HEK293 (cell line): Measurements from ENCODE around the gene SLC47A2.

ENCODE experiments used
- CTCF ChIA-PET: fragments of 350-600 bp; formaldehyde crosslinking; extraction: SDS; loops from one replicate; lab custom pipeline; 2021; ENCODE audit warnings: antibody characterized with exemption; lab: Yijun Ruan, JAX
- POLR2A ChIA-PET: fragments of 300-600 bp; formaldehyde crosslinking; extraction: SDS; loops from one replicate; lab custom pipeline; 2020; ENCODE audit warnings: antibody characterized with exemption, inconsistent platforms; lab: Yijun Ruan, JAX
- H3K27ac ChIP-seq: fragments of 200-500 bp; sonication (Bioruptor generic); 2 replicates; pipeline ENCODE4 v1.5.1; 2014; ENCODE audit warnings: low read depth, low read length, control low read depth, inconsistent platforms; ENCODE audit errors: extremely low read depth
- H3K36me3 ChIP-seq, 2 experiments: fragments of 200-500 bp in 1 of 2; sonication (Bioruptor generic) in 1 of 2; 1 replicate in 1 of 2; 2 replicates in 1 of 2; pipeline ENCODE4 v1.5.1; 2014 to 2017; ENCODE audit warnings: inconsistent platforms in 2 of 2, low read length in 2 of 2; ENCODE audit not compliant: control insufficient read depth in 2 of 2, insufficient read depth in 1 of 2
- H3K4me1 ChIP-seq: fragments of 200-500 bp; sonication (Bioruptor generic); 2 replicates; pipeline ENCODE4 v1.5.1; 2014; ENCODE audit warnings: mild to moderate bottlenecking, low read length, inconsistent platforms; ENCODE audit not compliant: control insufficient read depth, insufficient read depth
- H3K4me3 ChIP-seq: 2 replicates; pipeline ENCODE4 v1.5.1; 2011; ENCODE audit warnings: low read depth, mild to moderate bottlenecking, control low read depth, low read length, moderate library complexity
- H3K9me3 ChIP-seq: fragments of 200-500 bp; sonication (Bioruptor generic); 2 replicates; pipeline ENCODE4 v1.5.1; 2014; ENCODE audit warnings: low read depth, low read length, inconsistent platforms; ENCODE audit not compliant: control insufficient read depth, insufficient read depth
- BCL11A ChIP-seq: fragments of 450-650 bp; formaldehyde crosslinking; IDR thresholded peaks from 2 replicates; pipeline ENCODE4 v1.5.1; 2016; ENCODE audit warnings: low read depth, missing biosample characterization, missing genetic modification characterization
- EGR2 ChIP-seq: fragments of 450-650 bp; formaldehyde crosslinking; IDR thresholded peaks from 2 replicates; pipeline ENCODE4 v1.5.1; 2016; ENCODE audit warnings: low read depth, missing biosample characterization, missing genetic modification characterization
- KLF1 ChIP-seq: fragments of 450-650 bp; formaldehyde crosslinking; IDR thresholded peaks from 2 replicates; pipeline ENCODE4 v1.5.1; 2016; ENCODE audit warnings: missing biosample characterization, missing genetic modification characterization
- SCRT2 ChIP-seq: fragments of 450-650 bp; formaldehyde crosslinking; IDR thresholded peaks from 2 replicates; pipeline ENCODE4 v1.5.1; 2016; ENCODE audit warnings: missing biosample characterization, missing genetic modification characterization
- TRIM28 ChIP-seq: IDR thresholded peaks from 2 replicates; pipeline ENCODE4 v1.6.1; 2011; ENCODE audit warnings: low read length, control low read depth, borderline replicate concordance
- ZNF155 ChIP-seq: fragments of 450-650 bp; formaldehyde crosslinking; IDR thresholded peaks from 2 replicates; pipeline ENCODE4 v1.5.1; 2016; ENCODE audit warnings: missing biosample characterization, missing genetic modification characterization
- ZNF24 ChIP-seq: fragments of 450-650 bp; formaldehyde crosslinking; IDR thresholded peaks from 2 replicates; pipeline ENCODE4 v1.5.1; 2016; ENCODE audit warnings: missing biosample characterization, missing genetic modification characterization
- ZNF266 ChIP-seq: fragments of 450-650 bp; formaldehyde crosslinking; IDR thresholded peaks from 2 replicates; pipeline ENCODE4 v1.5.1; 2016; ENCODE audit warnings: missing biosample characterization, missing genetic modification characterization, low read depth
- ZNF473 ChIP-seq: fragments of 450-650 bp; formaldehyde crosslinking; IDR thresholded peaks from 2 replicates; pipeline ENCODE4 v1.5.1; 2017; ENCODE audit warnings: missing biosample characterization, missing genetic modification characterization
- ZNF530 ChIP-seq: fragments of 450-650 bp; formaldehyde crosslinking; IDR thresholded peaks from 2 replicates; pipeline ENCODE4 v1.5.1; 2016; ENCODE audit warnings: low read depth, missing biosample characterization, missing genetic modification characterization
- ZNF670 ChIP-seq: fragments of 450-650 bp; formaldehyde crosslinking; IDR thresholded peaks from 2 replicates; pipeline ENCODE4 v1.5.1; 2016; ENCODE audit warnings: missing biosample characterization, missing genetic modification characterization, low read depth
- TF ChIP-seq, protein P1 (sequence below): fragments of 450-650 bp; formaldehyde crosslinking; IDR thresholded peaks from 2 replicates; pipeline ENCODE4 v1.5.1; 2016; ENCODE audit warnings: missing biosample characterization, missing genetic modification characterization
- TF ChIP-seq, protein P2 (sequence below): fragments of 450-650 bp; formaldehyde crosslinking; IDR thresholded peaks from 2 replicates; pipeline ENCODE4 v1.5.1; 2016; ENCODE audit warnings: missing biosample characterization, missing genetic modification characterization
- TF ChIP-seq, protein P3 (sequence below): fragments of 450-650 bp; formaldehyde crosslinking; IDR thresholded peaks from 2 replicates; pipeline ENCODE4 v1.5.1; 2017; ENCODE audit warnings: missing biosample characterization, missing genetic modification characterization
- TF ChIP-seq, protein P4 (sequence below): fragments of 450-650 bp; formaldehyde crosslinking; IDR thresholded peaks from 2 replicates; pipeline ENCODE4 v1.5.1; 2016; ENCODE audit warnings: missing biosample characterization, missing genetic modification characterization

Gene SLC47A2

DNA sequence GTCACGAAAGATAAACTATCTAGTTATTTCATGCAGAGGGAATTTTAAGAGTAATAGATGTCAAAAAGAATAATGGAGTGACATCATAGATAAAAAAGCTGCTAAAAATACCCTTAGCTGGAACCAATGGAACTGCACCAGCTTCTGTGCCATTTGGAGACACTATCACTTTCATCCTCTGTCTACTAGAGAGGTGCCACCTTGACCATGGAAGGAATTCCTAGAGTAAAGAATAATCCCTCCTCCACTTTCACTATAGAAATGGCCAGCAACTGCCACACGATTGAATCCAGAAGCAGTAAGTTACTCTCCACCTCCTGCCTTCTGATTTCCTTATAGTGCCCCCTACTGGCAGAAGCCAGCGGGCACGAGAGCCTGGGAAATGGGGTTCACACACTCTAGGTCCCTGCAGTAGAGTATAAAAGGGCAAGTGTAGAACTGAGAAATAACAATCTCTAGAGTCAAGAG is 70.6 kb downstream of the SLC47A2 start (continued):
- TF ChIP-seq TRIM28 = no peak
- TF ChIP-seq ZNF24 (tag by site-specific recombination) = no peak
- TF ChIP-seq, protein P1, sequence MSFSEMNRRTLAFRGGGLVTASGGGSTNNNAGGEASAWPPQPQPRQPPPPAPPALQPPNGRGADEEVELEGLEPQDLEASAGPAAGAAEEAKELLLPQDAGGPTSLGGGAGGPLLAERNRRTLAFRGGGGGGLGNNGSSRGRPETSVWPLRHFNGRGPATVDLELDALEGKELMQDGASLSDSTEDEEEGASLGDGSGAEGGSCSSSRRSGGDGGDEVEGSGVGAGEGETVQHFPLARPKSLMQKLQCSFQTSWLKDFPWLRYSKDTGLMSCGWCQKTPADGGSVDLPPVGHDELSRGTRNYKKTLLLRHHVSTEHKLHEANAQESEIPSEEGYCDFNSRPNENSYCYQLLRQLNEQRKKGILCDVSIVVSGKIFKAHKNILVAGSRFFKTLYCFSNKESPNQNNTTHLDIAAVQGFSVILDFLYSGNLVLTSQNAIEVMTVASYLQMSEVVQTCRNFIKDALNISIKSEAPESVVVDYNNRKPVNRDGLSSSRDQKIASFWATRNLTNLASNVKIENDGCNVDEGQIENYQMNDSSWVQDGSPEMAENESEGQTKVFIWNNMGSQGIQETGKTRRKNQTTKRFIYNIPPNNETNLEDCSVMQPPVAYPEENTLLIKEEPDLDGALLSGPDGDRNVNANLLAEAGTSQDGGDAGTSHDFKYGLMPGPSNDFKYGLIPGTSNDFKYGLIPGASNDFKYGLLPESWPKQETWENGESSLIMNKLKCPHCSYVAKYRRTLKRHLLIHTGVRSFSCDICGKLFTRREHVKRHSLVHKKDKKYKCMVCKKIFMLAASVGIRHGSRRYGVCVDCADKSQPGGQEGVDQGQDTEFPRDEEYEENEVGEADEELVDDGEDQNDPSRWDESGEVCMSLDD = peak; percentile 51; the same call in 1 of the 2 replicates
- TF ChIP-seq ZNF155 (tag by site-specific recombination) = no peak
- no peak for TF ChIP-seq KLF1 (tag by site-specific recombination)
- TF ChIP-seq ZNF473 (tag by site-specific recombination) = no peak
- no peak for TF ChIP-seq SCRT2 (tag by site-specific recombination)
- TF ChIP-seq, protein P2, sequence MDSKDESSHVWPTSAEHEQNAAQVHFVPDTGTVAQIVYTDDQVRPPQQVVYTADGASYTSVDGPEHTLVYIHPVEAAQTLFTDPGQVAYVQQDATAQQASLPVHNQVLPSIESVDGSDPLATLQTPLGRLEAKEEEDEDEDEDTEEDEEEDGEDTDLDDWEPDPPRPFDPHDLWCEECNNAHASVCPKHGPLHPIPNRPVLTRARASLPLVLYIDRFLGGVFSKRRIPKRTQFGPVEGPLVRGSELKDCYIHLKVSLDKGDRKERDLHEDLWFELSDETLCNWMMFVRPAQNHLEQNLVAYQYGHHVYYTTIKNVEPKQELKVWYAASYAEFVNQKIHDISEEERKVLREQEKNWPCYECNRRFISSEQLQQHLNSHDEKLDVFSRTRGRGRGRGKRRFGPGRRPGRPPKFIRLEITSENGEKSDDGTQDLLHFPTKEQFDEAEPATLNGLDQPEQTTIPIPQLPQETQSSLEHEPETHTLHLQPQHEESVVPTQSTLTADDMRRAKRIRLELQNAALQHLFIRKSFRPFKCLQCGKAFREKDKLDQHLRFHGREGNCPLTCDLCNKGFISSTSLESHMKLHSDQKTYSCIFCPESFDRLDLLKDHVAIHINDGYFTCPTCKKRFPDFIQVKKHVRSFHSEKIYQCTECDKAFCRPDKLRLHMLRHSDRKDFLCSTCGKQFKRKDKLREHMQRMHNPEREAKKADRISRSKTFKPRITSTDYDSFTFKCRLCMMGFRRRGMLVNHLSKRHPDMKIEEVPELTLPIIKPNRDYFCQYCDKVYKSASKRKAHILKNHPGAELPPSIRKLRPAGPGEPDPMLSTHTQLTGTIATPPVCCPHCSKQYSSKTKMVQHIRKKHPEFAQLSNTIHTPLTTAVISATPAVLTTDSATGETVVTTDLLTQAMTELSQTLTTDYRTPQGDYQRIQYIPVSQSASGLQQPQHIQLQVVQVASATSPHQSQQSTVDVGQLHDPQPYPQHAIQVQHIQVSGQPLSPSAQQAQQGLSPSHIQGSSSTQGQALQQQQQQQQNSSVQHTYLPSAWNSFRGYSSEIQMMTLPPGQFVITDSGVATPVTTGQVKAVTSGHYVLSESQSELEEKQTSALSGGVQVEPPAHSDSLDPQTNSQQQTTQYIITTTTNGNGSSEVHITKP (tag by site-specific recombination) = no peak
- TF ChIP-seq ZNF530 (tag by site-specific recombination) = no peak
- TF ChIP-seq ZNF670 (tag by site-specific recombination) = no peak
- no peak for TF ChIP-seq ZNF266 (tag by site-specific recombination)

DNA sequence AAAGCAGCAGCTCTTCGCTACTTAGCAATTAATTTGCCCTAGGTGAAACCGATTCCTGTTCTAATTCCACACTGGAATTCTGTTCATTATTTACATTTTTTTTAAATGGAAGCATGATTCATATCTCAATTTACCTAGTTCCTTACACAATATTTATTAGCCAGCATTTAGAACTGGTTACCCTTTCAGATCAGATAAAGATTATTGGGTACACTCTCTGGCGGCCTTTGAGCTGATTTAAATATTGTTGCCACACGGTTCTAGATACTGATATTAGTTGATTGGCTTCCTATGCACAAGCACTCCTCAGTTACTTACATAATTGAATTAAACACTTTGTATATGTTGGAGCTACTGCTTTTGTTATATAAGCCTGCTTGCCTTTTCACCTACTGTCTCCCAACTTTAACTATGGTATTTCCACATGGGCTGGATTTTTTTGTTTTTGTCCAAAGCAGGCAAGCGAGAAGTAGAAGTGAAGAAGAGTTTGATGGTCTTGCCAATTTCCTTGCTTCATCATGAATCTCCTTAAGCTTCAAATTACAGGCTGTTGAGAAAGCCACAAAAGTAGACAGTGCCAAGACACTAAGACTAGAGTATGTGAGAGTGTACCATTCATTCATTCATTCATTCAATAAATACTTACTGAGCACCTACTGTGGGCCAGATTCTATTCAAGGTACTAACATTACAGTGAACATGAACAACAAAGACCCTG is 71.7 kb downstream of the SLC47A2 start:
- no peak for TF ChIP-seq BCL11A (tag by site-specific recombination)
- H3K36me3 ChIP-seq = no peaks in the 10 kb centered on the region
- ChIA-PET POLR2A (no interaction called here), CTCF (interaction anchor here (0.6 to 5.1 kb wide), 8 partner anchors 11 to 131 kb away, joined by 3 to 35 read pairs (median 4); no protein-coding TSS in a partner anchor)
- no peak overlapping the region for H3K27ac ChIP-seq
- no peaks in the 10 kb centered on the region for H3K9me3 ChIP-seq
- H3K4me1 ChIP-seq = peaks cover 31% of the 10 kb centered on the region
- H3K4me3 ChIP-seq = no peak overlapping the region

DNA sequence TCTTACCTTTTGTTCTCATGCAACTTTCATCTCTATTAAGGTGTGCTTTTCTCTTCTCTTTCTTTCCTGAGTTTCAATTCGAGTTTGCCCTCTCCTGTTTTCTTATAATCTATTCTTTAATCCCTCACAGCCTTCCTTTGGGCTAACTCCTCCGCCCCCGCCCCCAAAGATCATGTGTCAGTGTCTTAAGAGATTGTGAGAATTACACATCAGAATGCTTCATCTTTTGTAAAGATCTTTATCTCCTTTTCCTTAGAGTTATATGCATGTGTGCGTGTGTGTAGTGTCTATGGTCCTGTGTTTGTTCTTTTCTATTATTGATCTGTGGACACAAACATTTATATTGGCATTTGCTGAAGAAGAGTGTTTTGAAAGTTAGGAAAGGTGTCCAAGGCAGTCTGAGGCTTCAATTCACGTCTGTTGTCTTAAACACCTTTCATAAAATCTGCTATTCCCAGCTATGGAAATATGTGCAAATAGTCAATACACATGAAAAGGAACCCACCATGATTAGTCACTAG is 74.0 kb downstream of the SLC47A2 start:
- Histone ChIP-seq H3K27ac (no peak overlapping the region), H3K4me1 (peaks cover 27% of the 10 kb centered on the region), H3K9me3 (no peaks in the 10 kb centered on the region), H3K36me3 (no peaks in the 10 kb centered on the region), H3K4me3 (no peak overlapping the region)
- CTCF ChIA-PET = interaction anchor here (0.7 to 2.7 kb wide), 6 partner anchors 11 to 279 kb away, joined by 3 to 10 read pairs (median 4); no protein-coding TSS in a partner anchor
- POLR2A ChIA-PET = no interaction called here
- TF ChIP-seq, protein P3, sequence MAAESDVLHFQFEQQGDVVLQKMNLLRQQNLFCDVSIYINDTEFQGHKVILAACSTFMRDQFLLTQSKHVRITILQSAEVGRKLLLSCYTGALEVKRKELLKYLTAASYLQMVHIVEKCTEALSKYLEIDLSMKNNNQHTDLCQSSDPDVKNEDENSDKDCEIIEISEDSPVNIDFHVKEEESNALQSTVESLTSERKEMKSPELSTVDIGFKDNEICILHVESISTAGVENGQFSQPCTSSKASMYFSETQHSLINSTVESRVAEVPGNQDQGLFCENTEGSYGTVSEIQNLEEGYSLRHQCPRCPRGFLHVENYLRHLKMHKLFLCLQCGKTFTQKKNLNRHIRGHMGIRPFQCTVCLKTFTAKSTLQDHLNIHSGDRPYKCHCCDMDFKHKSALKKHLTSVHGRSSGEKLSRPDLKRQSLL (tag by site-specific recombination) = no peak
- TF ChIP-seq, protein P4, sequence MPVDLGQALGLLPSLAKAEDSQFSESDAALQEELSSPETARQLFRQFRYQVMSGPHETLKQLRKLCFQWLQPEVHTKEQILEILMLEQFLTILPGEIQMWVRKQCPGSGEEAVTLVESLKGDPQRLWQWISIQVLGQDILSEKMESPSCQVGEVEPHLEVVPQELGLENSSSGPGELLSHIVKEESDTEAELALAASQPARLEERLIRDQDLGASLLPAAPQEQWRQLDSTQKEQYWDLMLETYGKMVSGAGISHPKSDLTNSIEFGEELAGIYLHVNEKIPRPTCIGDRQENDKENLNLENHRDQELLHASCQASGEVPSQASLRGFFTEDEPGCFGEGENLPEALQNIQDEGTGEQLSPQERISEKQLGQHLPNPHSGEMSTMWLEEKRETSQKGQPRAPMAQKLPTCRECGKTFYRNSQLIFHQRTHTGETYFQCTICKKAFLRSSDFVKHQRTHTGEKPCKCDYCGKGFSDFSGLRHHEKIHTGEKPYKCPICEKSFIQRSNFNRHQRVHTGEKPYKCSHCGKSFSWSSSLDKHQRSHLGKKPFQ = no peak
- peak; percentile 44; the same call in 1 of the 2 replicates for TF ChIP-seq EGR2 (tag by site-specific recombination)
